ENCODE results near the gene CNTF. TPM values are rescaled to one million over a fixed set of nuclear protein-coding genes. Genes with fewer than 3 reads are reported as not detected.

Gene CNTF
- total RNA-seq, 1 donor from 2014 or later = 3.9 TPM

GRCh38 chr11:58591659-58592058, 30.8 kb upstream of the CNTF start:
- ChIA-PET CTCF (no interaction called here), POLR2A (interaction anchor here (0.7 to 1.3 kb wide), 2 partner anchors 18 to 561 kb away, joined by 4 read pairs; no protein-coding TSS in a partner anchor)
- Mint-ChIP-seq H3K4me1 (peaks cover 36% of the 10 kb centered on the region), H3K4me3 (no peak overlapping the region), H3K27ac (no peak overlapping the region), H3K36me3 (ENCODE audit: low read depth) (peaks cover 59% of the 10 kb centered on the region), H3K27me3 (no peaks in the 10 kb centered on the region), H3K9me3 (no peaks in the 10 kb centered on the region)
- no peak for TF ChIP-seq CTCF (IDR thresholded peaks at IDR 0.05)
- ATAC-seq (ENCODE audit: low read depth) (no peak), DNase-seq (no peak)
- intact Hi-C loops (cut with micrococcal nuclease) = no loop called here

GRCh38 chr11:58592760-58593472, 29.5 kb upstream of the CNTF start:
- Mint-ChIP-seq H3K36me3 (ENCODE audit: low read depth) (peaks cover 57% of the 10 kb centered on the region), H3K4me1 (peaks cover 33% of the 10 kb centered on the region), H3K9me3 (no peaks in the 10 kb centered on the region), H3K27me3 (no peaks in the 10 kb centered on the region), H3K4me3 (no peak overlapping the region), H3K27ac (no peak overlapping the region)
- ChIA-PET POLR2A (no interaction called here), CTCF (interaction anchor here (1.0 kb wide), 1 partner anchor 11 kb away, joined by 3 read pairs; no protein-coding TSS in a partner anchor)
- no peak for ATAC-seq (ENCODE audit: low read depth)
- no peak for DNase-seq
- intact Hi-C loops (cut with micrococcal nuclease) = no loop called here
- no peak for TF ChIP-seq CTCF (IDR thresholded peaks at IDR 0.05)

GRCh38 chr11:58594826-58595225, 27.6 kb upstream of the CNTF start:
- ChIA-PET CTCF (interaction anchor here (0.8 kb wide), 1 partner anchor 31 kb away, joined by 3 read pairs; no protein-coding TSS in a partner anchor), POLR2A (interaction anchor here (0.7 kb wide), 1 partner anchor 72 kb away, joined by 3 read pairs; no protein-coding TSS in a partner anchor)
- TF ChIP-seq CTCF (IDR thresholded peaks at IDR 0.05) = no peak
- H3K27ac Mint-ChIP-seq = no peak overlapping the region
- peaks cover 49% of the 10 kb centered on the region for H3K36me3 Mint-ChIP-seq (ENCODE audit: low read depth)
- peaks cover 39% of the 10 kb centered on the region for H3K4me1 Mint-ChIP-seq
- H3K9me3 Mint-ChIP-seq = no peaks in the 10 kb centered on the region
- no peak overlapping the region for H3K4me3 Mint-ChIP-seq
- H3K27me3 Mint-ChIP-seq = no peaks in the 10 kb centered on the region
- intact Hi-C loops (cut with micrococcal nuclease) = no loop called here
- ATAC-seq (ENCODE audit: low read depth) (no peak), DNase-seq (no peak)

- CTCF ChIA-PET = no interaction called here
- no peak for TF ChIP-seq CTCF (IDR thresholded peaks at IDR 0.05)
- Mint-ChIP-seq H3K27ac (no peak overlapping the region), H3K9me3 (no peaks in the 10 kb centered on the region), H3K4me3 (no peak overlapping the region), H3K36me3 (ENCODE audit: low read depth) (peaks cover 45% of the 10 kb centered on the region), H3K27me3 (no peaks in the 10 kb centered on the region), H3K4me1 (peaks cover 52% of the 10 kb centered on the region)
- ATAC-seq (ENCODE audit: low read depth) = no peak
- no peak for DNase-seq
- POLR2A ChIA-PET = no interaction called here
- intact Hi-C loops (cut with micrococcal nuclease) = no loop called here
Measured at GRCh38 chr11:58596621-58597020, 25.8 kb upstream of the CNTF start.

GRCh38 chr11:58597486-58598144, 24.9 kb upstream of the CNTF start:
- Mint-ChIP-seq H3K4me3 (no peak overlapping the region), H3K9me3 (no peaks in the 10 kb centered on the region), H3K27me3 (no peaks in the 10 kb centered on the region), H3K4me1 (peaks cover 54% of the 10 kb centered on the region), H3K36me3 (ENCODE audit: low read depth) (peaks cover 47% of the 10 kb centered on the region), H3K27ac (no peak overlapping the region)
- ATAC-seq (ENCODE audit: low read depth) = no peak
- intact Hi-C loops (cut with micrococcal nuclease) = no loop called here
- POLR2A ChIA-PET = no interaction called here
- no peak for DNase-seq
- CTCF ChIA-PET = interaction anchor here (0.8 kb wide), 1 partner anchor 32 kb away, joined by 3 read pairs; no protein-coding TSS in a partner anchor
- no peak for TF ChIP-seq CTCF (IDR thresholded peaks at IDR 0.05)

Measured in activated B cell treated with CpG ODN at 0.5 μM for 24 hours (primary cell).